Testis (tissue), 3 donors: ENCODE measurements around the gene PMEPA1. TPM values are rescaled to one million over a fixed set of nuclear protein-coding genes. Genes with fewer than 3 reads are reported as not detected.

Source experiments
- DNase-seq: peaks from one replicate; pipeline ENCODE4 v3.0.0-alpha.2; 2019
- H3K27ac ChIP-seq, 2 donors: fragments of 200-600 bp; sonication (generic); one replicate each; pipeline ENCODE4 v1.5.1; 2019
- H3K27me3 ChIP-seq: fragments of 200-600 bp; sonication (generic); one replicate; pipeline ENCODE4 v1.5.1; 2019
- H3K36me3 ChIP-seq: fragments of 200-600 bp; sonication (generic); one replicate; pipeline ENCODE4 v1.5.1; 2017; ENCODE audit warnings: low read depth; ENCODE audit errors: missing control alignments
- H3K4me1 ChIP-seq: fragments of 200-600 bp; sonication (generic); one replicate; pipeline ENCODE4 v1.5.1; 2019
- H3K4me3 ChIP-seq, 2 donors: fragments of 200-600 bp; sonication (generic); one replicate each; pipeline ENCODE4 v1.5.1; 2017 to 2019
- H3K9me3 ChIP-seq: fragments of 200-600 bp; sonication (generic); one replicate; pipeline ENCODE4 v1.5.1; 2017
- POLR2A ChIP-seq: fragments of 450-650 bp; IDR thresholded peaks from one replicate; pipeline ENCODE4 v1.6.1; 2017; ENCODE audit warnings: antibody characterized with exemption, mild to moderate bottlenecking, moderate library complexity
- WGBS, 2 donors: methylation state at CpG; one replicate each; pipeline ENCODE4 v1.1.5; 2018; 5-methylcytosine and 5-hydroxymethylcytosine counted together
- intact Hi-C: fragments of 100-400 bp; cut with DNase I; formaldehyde crosslinking; loops from one replicate; pipeline ENCODE4 v1.15.1; 2023; ENCODE audit warnings: low total_unique reads
- polyA plus RNA-seq: library from polyadenylated mRNA; stranded (reverse); fragments of 350-450 nt; fragmentation: Illumina TruSeq; extraction: RNeasy Lipid Tissue Mini Kit (QIAGEN cat#74804); gene quantifications from one replicate; pipeline ENCODE4 v1.2.3, GENCODE V29; 2014; ENCODE audit warnings: low read depth, low replicate concordance; ENCODE audit not compliant: insufficient read depth
- total RNA-seq, 2 donors: library from RNA; depleted of rRNA; stranded (reverse); fragments of >200 nt; gene quantifications; one replicate each; pipeline ENCODE4 v1.2.3, GENCODE V29; 2016
- TF ChIP-seq, protein P1 (sequence below), 3 experiments: fragments of 450-650 bp in 2 of 3; fragments of 200-600 bp in 1 of 3; sonication (generic) in 1 of 3; IDR thresholded peaks; one replicate each; pipeline ENCODE4 v1.5.1; 2016 to 2019; ENCODE audit warnings: antibody characterized with exemption in 3 of 3, mild to moderate bottlenecking in 2 of 3, moderate library complexity in 1 of 3

The PMEPA1 gene
- total and polyA plus RNA-seq, 3 donors from 2014 or later: 8.1 to 16.8 (median 12.1) TPM

DNA sequence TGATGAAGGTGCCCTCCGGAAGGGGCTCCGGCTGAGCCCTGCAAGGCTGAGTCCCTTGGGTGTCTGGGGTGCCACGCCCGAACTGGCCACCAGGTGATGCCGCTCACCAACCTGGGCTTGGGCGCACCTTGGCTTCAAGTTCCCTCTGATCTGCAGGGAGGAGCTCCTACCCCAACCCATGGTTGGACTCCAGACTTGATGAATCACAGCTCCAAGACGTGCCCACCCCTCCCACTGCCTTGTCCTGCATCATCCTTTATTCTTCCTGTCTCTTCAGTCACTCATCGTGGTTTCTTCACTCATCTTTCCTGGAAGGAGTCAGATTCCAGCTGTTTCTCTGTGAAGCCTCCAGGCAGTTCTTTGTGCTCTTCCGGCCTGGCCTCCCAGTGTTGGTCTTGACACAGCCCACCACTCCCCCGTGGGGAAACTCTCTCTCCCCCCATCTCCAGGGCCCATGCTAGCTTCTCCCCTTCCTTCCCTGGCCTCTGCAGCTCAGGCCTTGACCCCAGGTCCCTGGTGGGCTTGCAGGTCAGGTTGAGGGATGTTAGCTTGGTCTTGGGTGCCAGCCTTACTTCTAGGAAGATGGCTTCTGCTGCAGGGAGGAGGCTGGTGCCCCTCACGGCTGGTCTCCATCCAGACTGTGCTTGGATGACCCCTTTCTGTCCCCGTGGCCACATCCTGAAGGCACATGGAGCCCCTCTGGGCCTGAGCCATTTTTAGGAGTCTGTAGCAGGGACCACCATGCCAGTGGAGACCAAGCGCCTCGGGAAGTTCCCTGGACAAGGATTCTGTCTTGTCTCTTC, 87.0 kb downstream of the PMEPA1 start:
- intact Hi-C loops: no loop called here
- peaks cover 4% of the 10 kb centered on the region for H3K4me1 ChIP-seq
- 73 to 78% methylated on average over 14 of the region's 14 CpGs for WGBS, 2 donors
- H3K9me3 ChIP-seq: no peaks in the 10 kb centered on the region
- no peaks in the 10 kb centered on the region for H3K36me3 ChIP-seq
- H3K27ac ChIP-seq: no peak overlapping the region
- peak; percentile 44 for DNase-seq
- TF ChIP-seq POLR2A: no peak
- TF ChIP-seq, protein P1, sequence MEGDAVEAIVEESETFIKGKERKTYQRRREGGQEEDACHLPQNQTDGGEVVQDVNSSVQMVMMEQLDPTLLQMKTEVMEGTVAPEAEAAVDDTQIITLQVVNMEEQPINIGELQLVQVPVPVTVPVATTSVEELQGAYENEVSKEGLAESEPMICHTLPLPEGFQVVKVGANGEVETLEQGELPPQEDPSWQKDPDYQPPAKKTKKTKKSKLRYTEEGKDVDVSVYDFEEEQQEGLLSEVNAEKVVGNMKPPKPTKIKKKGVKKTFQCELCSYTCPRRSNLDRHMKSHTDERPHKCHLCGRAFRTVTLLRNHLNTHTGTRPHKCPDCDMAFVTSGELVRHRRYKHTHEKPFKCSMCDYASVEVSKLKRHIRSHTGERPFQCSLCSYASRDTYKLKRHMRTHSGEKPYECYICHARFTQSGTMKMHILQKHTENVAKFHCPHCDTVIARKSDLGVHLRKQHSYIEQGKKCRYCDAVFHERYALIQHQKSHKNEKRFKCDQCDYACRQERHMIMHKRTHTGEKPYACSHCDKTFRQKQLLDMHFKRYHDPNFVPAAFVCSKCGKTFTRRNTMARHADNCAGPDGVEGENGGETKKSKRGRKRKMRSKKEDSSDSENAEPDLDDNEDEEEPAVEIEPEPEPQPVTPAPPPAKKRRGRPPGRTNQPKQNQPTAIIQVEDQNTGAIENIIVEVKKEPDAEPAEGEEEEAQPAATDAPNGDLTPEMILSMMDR (IDR thresholded peaks at IDR 0.05): peak in 2 of 3 experiments; percentile 60 to 65
- no peaks in the 10 kb centered on the region for H3K27me3 ChIP-seq
- H3K4me3 ChIP-seq: no peak overlapping the region

DNA sequence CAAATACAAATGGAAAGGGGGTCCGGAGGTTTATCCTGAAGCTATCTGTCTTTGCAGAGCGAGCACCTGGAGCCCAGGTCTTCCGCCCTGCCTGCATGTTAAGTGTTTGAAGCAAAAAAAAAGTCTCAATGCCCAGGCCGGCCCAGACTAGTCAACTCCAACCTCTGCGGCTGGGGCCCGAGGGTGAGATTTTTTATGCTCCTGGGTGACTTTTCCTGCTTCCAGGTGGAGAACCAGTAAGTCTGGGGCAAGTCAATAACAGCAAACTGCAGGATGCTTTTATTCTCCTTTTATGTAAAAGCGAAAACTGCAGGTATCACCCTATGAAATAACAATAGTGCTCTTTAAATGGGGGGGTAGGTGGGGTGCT, 87.6 kb downstream of the PMEPA1 start:
- H3K4me3 ChIP-seq: no peak overlapping the region
- no peaks in the 10 kb centered on the region for H3K27me3 ChIP-seq
- H3K9me3 ChIP-seq: no peaks in the 10 kb centered on the region
- TF ChIP-seq, protein P1 (IDR thresholded peaks at IDR 0.05): no peak
- TF ChIP-seq POLR2A: no peak
- no peak for DNase-seq
- H3K36me3 ChIP-seq: no peaks in the 10 kb centered on the region
- WGBS, 2 donors: 91 to 93% methylated on average over 7 of the region's 7 CpGs
- intact Hi-C loops: no loop called here
- no peaks in the 10 kb centered on the region for H3K4me1 ChIP-seq
- H3K27ac ChIP-seq: no peak overlapping the region

DNA sequence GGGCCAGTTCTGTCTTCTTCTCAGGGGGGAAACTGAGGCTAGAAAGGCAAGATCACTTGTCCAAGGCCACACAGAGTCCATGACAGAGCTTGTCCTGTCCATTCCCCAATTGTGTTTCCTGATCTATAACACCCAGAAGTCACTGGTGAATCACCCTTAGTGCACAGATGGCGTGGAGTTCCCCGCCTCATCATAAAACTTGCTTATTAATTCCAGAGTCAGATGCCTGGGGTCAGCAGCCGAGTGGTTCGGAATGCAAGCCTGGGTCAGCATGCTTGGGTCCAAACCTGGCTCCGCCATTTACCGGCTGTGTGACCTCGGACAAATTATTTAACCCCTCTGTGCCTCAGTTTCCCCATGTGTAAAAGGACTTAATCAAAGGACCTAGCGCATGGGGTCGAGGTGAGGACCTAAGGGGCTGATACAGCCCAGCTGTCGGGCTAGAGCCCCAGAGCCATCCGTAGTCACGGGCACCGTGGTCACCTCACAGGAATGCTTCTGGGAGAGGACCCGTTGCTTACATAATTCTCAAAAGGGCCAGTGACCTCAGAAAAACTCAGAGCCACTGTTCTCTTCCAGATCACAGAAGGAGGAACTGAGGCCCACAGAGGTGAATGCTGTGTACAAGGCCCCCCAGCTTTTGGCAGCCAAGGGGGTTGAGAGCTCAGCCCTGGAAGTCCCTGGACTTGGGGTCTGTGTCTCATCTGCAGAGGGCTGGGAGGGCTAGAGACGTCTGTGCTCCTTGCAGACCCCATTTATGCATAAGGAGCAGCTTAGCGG, 88.2 kb downstream of the PMEPA1 start:
- TF ChIP-seq POLR2A: no peak
- TF ChIP-seq, protein P1 (IDR thresholded peaks at IDR 0.05): no peak
- Histone ChIP-seq H3K4me1 (no peaks in the 10 kb centered on the region), H3K27me3 (no peaks in the 10 kb centered on the region), H3K4me3 (no peak overlapping the region), H3K27ac (no peak overlapping the region), H3K36me3 (no peaks in the 10 kb centered on the region), H3K9me3 (no peaks in the 10 kb centered on the region)
- WGBS, 2 donors: 89 to 91% methylated on average over 15 to 16 of the region's 16 CpGs
- intact Hi-C loops: no loop called here
- no peak for DNase-seq

DNA sequence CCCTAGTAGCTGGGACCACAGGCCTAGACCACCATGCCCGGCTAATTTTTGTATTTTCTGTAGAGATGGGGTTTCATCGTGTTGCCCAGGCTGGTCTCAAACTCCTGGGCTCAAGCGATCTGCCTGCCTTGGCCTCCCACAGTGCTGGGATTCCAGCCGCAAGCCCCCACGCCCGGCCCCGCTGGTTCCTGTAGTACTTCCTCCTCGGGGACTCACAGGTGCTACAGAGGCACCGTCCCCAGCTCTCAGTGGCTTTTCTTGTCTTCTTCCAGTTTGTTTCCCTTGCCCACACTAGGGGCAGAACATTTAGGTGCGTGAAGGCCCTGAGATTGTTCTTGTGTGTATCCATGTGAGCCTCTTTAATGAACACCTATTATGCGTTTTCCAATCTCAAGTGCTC, 88.8 kb downstream of the PMEPA1 start:
- WGBS, 2 donors: 84 to 87% methylated on average over 11 of the region's 11 CpGs
- Histone ChIP-seq H3K27ac (no peak overlapping the region), H3K9me3 (no peaks in the 10 kb centered on the region), H3K27me3 (no peaks in the 10 kb centered on the region), H3K4me1 (no peaks in the 10 kb centered on the region), H3K4me3 (no peak overlapping the region), H3K36me3 (no peaks in the 10 kb centered on the region)
- no peak for DNase-seq
- TF ChIP-seq POLR2A: no peak
- TF ChIP-seq, protein P1 (IDR thresholded peaks at IDR 0.05): no peak
- intact Hi-C loops: no loop called here
